ENCODE data around the gene TREH. TPM values are rescaled to one million over a fixed set of nuclear protein-coding genes. Genes with fewer than 3 reads are reported as not detected.

Gene TREH
- polyA plus RNA-seq, 1 of the 3 experiments (the other 2 are of a cell fraction) = not detected

GRCh38 chr11:118618115-118618990 is 61.1 kb downstream of the TREH start:
- no peaks in the 10 kb centered on the region for H3K9me2 ChIP-seq
- peaks cover 9% of the 10 kb centered on the region; the same call in 1 of the 2 replicates for H4K20me1 ChIP-seq (ENCODE audit: insufficient read depth)
- peaks cover 82% of the 10 kb centered on the region for H3F3A ChIP-seq (replicated peaks; ENCODE audit: insufficient read depth)
- peaks cover 7 to 15% of the 10 kb centered on the region in 2 experiments for H3K36me3 ChIP-seq (replicated peaks in 1 of 2; ENCODE audit: control insufficient read depth in 1 of 2, insufficient read depth in 2 of 2, low read length in 1 of 2)
- H3K9ac ChIP-seq = peak overlapping the region; percentile 79
- ChIA-PET POLR2A (interaction anchor here (0.8 to 1.5 kb wide), 2 partner anchors 9 to 13 kb away, joined by 3 to 4 read pairs; no protein-coding TSS in a partner anchor), CTCF (interaction anchor here (1.1 to 8.1 kb wide), 4 partner anchors 8 to 41 kb away, joined by 3 to 63 read pairs (median 25); partner anchors contain the start of gene PHLDB1)
- no peaks in the 10 kb centered on the region for H3K27me3 ChIP-seq (ENCODE audit: insufficient read depth)
- peaks cover 56% of the 10 kb centered on the region for H3K79me2 ChIP-seq (ENCODE audit: insufficient read depth)
- no peak overlapping the region for H2AFZ ChIP-seq (ENCODE audit: low read depth)
- DNase-seq = no peak
- 49% methylated on average over 10 of the region's 11 CpGs for WGBS (ENCODE audit: low lambda C conversion rate)
- TF ChIP-seq FOXM1 (IDR thresholded peaks at IDR 0.05; ENCODE audit: low read depth) (no peak), FOXJ3 (CRISPR knock-in tag; IDR thresholded peaks at IDR 0.05) (no peak), EP300 (IDR thresholded peaks at IDR 0.05; ENCODE audit: borderline replicate concordance in 1 of 2, low read depth in 1 of 2, low read length in 1 of 2) (peak; percentile 9 to 20; a peak in 2 of 4 replicates), TCF12 (IDR thresholded peaks at IDR 0.05) (peak; percentile 22; the same call in 1 of the 2 replicates), PBX3 (IDR thresholded peaks at IDR 0.05) (0 out of 2 replicates have a peak, but pooled peaks have one; percentile 39), TAF1 (IDR thresholded peaks at IDR 0.05; ENCODE audit: borderline replicate concordance, low read depth, low read length) (0 out of 2 replicates have a peak, but pooled peaks have one; percentile 11), MXI1 (IDR thresholded peaks at IDR 0.05; ENCODE audit: low read depth, low read length) (no peak; the same call in 1 of the 2 replicates), SMC3 (IDR thresholded peaks at IDR 0.05; ENCODE audit: low read depth, low read length) (no peak), MEF2A (IDR thresholded peaks at IDR 0.05; ENCODE audit: borderline replicate concordance, low read depth) (no peak), RXRA (IDR thresholded peaks at IDR 0.05; ENCODE audit: borderline replicate concordance, low read depth) (0 out of 2 replicates have a peak, but pooled peaks have one; percentile 8)
- TF ChIP-seq, protein P1, sequence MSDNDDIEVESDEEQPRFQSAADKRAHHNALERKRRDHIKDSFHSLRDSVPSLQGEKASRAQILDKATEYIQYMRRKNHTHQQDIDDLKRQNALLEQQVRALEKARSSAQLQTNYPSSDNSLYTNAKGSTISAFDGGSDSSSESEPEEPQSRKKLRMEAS (IDR thresholded peaks at IDR 0.05; ENCODE audit: low read depth) = no peak; the same call in 1 of the 2 replicates
- TF ChIP-seq, protein P2, sequence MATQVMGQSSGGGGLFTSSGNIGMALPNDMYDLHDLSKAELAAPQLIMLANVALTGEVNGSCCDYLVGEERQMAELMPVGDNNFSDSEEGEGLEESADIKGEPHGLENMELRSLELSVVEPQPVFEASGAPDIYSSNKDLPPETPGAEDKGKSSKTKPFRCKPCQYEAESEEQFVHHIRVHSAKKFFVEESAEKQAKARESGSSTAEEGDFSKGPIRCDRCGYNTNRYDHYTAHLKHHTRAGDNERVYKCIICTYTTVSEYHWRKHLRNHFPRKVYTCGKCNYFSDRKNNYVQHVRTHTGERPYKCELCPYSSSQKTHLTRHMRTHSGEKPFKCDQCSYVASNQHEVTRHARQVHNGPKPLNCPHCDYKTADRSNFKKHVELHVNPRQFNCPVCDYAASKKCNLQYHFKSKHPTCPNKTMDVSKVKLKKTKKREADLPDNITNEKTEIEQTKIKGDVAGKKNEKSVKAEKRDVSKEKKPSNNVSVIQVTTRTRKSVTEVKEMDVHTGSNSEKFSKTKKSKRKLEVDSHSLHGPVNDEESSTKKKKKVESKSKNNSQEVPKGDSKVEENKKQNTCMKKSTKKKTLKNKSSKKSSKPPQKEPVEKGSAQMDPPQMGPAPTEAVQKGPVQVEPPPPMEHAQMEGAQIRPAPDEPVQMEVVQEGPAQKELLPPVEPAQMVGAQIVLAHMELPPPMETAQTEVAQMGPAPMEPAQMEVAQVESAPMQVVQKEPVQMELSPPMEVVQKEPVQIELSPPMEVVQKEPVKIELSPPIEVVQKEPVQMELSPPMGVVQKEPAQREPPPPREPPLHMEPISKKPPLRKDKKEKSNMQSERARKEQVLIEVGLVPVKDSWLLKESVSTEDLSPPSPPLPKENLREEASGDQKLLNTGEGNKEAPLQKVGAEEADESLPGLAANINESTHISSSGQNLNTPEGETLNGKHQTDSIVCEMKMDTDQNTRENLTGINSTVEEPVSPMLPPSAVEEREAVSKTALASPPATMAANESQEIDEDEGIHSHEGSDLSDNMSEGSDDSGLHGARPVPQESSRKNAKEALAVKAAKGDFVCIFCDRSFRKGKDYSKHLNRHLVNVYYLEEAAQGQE (IDR thresholded peaks at IDR 0.05; ENCODE audit: low read depth, low read length) = no peak
- TF ChIP-seq, protein P3, sequence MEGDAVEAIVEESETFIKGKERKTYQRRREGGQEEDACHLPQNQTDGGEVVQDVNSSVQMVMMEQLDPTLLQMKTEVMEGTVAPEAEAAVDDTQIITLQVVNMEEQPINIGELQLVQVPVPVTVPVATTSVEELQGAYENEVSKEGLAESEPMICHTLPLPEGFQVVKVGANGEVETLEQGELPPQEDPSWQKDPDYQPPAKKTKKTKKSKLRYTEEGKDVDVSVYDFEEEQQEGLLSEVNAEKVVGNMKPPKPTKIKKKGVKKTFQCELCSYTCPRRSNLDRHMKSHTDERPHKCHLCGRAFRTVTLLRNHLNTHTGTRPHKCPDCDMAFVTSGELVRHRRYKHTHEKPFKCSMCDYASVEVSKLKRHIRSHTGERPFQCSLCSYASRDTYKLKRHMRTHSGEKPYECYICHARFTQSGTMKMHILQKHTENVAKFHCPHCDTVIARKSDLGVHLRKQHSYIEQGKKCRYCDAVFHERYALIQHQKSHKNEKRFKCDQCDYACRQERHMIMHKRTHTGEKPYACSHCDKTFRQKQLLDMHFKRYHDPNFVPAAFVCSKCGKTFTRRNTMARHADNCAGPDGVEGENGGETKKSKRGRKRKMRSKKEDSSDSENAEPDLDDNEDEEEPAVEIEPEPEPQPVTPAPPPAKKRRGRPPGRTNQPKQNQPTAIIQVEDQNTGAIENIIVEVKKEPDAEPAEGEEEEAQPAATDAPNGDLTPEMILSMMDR (IDR thresholded peaks at IDR 0.05) = no peak
- no peaks in the 10 kb centered on the region for H3K9me3 ChIP-seq
- peak overlapping the region; percentile 97 to 100 for H3K27ac ChIP-seq (ENCODE audit: low read depth in 2 of 2, low read length in 1 of 2)
- H3K4me3 ChIP-seq (ENCODE audit: low read depth in 2 of 2, low read length in 1 of 2) = peak overlapping the region in 1 of 2 experiments; percentile 11; a peak in 1 of 4 replicates
- H3K4me1 ChIP-seq (ENCODE audit: control insufficient read depth in 1 of 2, insufficient read depth in 2 of 2, low read depth in 1 of 2, low read length in 1 of 2) = peaks cover 49 to 61% of the 10 kb centered on the region in 2 experiments
- H3K4me2 ChIP-seq = peak overlapping the region; percentile 78

Measured in SK-N-SH (cell line).